ENCODE data around the gene MAPK8IP3. TPM values are rescaled to one million over a fixed set of nuclear protein-coding genes. Genes with fewer than 3 reads are reported as not detected.
A peak's percentile ranks its signal among the peaks of the same experiment; 100 is the strongest.

MAPK8IP3 gene
- total RNA-seq, 1 experiment from 2014 or later, result 72.3 TPM

DNA sequence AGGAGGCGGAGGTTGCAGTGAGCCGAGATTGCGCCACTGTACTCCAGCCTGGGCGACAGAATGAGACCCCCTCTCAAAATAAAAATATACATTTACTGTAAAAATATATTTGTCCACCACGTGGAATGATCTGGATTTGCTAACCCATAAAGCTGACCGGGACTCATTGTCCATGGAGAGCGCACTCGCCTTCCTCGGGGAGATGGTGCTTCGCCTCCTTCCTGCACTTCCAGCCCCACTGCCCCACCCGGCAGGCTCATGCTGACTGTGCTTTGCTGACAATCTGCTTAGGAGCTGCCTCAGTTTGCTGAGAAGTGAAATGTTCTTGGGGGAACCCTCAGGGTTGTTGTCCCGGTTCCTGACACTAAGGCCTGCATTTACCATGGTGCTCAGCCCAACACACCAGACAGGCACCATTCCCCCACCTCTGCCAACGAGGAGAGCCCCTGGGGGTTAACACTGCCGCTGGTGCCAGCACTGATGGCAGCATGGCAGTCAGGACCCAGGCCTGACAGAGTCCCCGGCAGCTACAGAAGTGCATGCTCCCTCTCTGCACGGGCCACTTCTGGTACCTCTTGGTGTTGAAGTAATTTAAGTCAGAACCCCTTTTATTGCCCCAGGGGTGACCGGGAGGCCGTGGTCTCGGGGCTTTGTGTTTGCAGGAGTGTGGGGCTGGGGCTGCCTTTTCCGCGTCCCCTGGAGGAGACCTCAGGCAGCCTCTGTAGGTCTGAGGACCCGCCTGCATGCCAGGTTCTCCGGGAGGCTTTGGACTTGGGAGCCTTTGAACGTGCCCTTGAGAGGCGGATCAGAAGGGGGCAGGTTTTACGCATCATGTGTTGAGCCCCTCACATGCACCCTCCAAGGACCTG, 79.2 kb downstream of the MAPK8IP3 start:
- peaks cover 7% of the 10 kb centered on the region for H3K4me1 Mint-ChIP-seq
- CTCF ChIA-PET, result no interaction called here
- H3K27ac Mint-ChIP-seq, result no peak overlapping the region
- no peaks in the 10 kb centered on the region for H3K27me3 Mint-ChIP-seq (ENCODE audit: low read depth)
- ATAC-seq (no peak), DNase-seq (ENCODE audit: low spot score) (no peak)
- H3K4me3 Mint-ChIP-seq, result peak overlapping the region; percentile 33
- H3K36me3 Mint-ChIP-seq, result peaks cover 5% of the 10 kb centered on the region
- H3K9me3 Mint-ChIP-seq, result no peaks in the 10 kb centered on the region
- POLR2A ChIA-PET, result interaction anchor here (0.6 kb wide), 1 partner anchor 812 kb away, joined by 3 read pairs; no protein-coding TSS in a partner anchor
- TF ChIP-seq, protein P1, sequence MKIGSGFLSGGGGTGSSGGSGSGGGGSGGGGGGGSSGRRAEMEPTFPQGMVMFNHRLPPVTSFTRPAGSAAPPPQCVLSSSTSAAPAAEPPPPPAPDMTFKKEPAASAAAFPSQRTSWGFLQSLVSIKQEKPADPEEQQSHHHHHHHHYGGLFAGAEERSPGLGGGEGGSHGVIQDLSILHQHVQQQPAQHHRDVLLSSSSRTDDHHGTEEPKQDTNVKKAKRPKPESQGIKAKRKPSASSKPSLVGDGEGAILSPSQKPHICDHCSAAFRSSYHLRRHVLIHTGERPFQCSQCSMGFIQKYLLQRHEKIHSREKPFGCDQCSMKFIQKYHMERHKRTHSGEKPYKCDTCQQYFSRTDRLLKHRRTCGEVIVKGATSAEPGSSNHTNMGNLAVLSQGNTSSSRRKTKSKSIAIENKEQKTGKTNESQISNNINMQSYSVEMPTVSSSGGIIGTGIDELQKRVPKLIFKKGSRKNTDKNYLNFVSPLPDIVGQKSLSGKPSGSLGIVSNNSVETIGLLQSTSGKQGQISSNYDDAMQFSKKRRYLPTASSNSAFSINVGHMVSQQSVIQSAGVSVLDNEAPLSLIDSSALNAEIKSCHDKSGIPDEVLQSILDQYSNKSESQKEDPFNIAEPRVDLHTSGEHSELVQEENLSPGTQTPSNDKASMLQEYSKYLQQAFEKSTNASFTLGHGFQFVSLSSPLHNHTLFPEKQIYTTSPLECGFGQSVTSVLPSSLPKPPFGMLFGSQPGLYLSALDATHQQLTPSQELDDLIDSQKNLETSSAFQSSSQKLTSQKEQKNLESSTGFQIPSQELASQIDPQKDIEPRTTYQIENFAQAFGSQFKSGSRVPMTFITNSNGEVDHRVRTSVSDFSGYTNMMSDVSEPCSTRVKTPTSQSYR (CRISPR knock-in tag; IDR thresholded peaks at IDR 0.05), result no peak
- no peak for TF ChIP-seq TEAD1 (CRISPR knock-in tag; IDR thresholded peaks at IDR 0.05)
- TF ChIP-seq, protein P2, sequence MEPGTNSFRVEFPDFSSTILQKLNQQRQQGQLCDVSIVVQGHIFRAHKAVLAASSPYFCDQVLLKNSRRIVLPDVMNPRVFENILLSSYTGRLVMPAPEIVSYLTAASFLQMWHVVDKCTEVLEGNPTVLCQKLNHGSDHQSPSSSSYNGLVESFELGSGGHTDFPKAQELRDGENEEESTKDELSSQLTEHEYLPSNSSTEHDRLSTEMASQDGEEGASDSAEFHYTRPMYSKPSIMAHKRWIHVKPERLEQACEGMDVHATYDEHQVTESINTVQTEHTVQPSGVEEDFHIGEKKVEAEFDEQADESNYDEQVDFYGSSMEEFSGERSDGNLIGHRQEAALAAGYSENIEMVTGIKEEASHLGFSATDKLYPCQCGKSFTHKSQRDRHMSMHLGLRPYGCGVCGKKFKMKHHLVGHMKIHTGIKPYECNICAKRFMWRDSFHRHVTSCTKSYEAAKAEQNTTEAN (CRISPR knock-in tag; IDR thresholded peaks at IDR 0.05), result no peak
- TF ChIP-seq IRF2 (CRISPR knock-in tag; IDR thresholded peaks at IDR 0.05; ENCODE audit: borderline replicate concordance, low read depth), result no peak

DNA sequence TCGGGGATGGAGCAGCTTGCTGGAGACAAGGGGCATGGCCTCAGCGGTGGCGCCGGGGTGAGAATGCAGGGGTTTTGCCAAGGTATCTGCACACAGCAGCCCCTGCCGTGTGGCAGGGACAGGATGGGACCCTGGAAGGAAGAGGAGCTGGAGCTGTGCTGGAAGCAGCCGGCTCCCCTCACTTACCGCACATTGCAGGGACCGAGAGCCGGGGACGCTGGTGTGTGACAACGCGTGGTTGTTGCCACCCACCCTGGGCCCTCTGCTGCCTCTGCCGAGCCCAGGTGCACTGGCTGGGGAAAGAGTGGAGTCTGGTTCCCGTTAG, 79.8 kb downstream of the MAPK8IP3 start:
- no peak for DNase-seq (ENCODE audit: low spot score)
- no peak overlapping the region for H3K27ac Mint-ChIP-seq
- no peaks in the 10 kb centered on the region for H3K9me3 Mint-ChIP-seq
- no peak for ATAC-seq
- ChIA-PET CTCF (no interaction called here), POLR2A (no interaction called here)
- TF ChIP-seq, protein P3, sequence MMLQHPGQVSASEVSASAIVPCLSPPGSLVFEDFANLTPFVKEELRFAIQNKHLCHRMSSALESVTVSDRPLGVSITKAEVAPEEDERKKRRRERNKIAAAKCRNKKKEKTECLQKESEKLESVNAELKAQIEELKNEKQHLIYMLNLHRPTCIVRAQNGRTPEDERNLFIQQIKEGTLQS (CRISPR knock-in tag; conservative IDR thresholded peaks at IDR 0.05), result no peak
- TF ChIP-seq ELF4 (CRISPR knock-in tag; IDR thresholded peaks at IDR 0.05; ENCODE audit: low read depth) (no peak), OVOL2 (CRISPR knock-in tag; IDR thresholded peaks at IDR 0.05; ENCODE audit: borderline replicate concordance) (no peak), KAT7 (CRISPR knock-in tag; IDR thresholded peaks at IDR 0.05; ENCODE audit: borderline replicate concordance) (no peak), NR3C1 (CRISPR knock-in tag; conservative IDR thresholded peaks at IDR 0.05; ENCODE audit: low read depth) (no peak), GRHL2 (CRISPR knock-in tag; IDR thresholded peaks at IDR 0.05; ENCODE audit: insufficient replicate concordance, severe bottlenecking) (no peak), ETV6 (CRISPR knock-in tag; IDR thresholded peaks at IDR 0.05) (no peak)
- TF ChIP-seq, protein P2 (CRISPR knock-in tag; IDR thresholded peaks at IDR 0.05), result no peak
- TF ChIP-seq, protein P4, sequence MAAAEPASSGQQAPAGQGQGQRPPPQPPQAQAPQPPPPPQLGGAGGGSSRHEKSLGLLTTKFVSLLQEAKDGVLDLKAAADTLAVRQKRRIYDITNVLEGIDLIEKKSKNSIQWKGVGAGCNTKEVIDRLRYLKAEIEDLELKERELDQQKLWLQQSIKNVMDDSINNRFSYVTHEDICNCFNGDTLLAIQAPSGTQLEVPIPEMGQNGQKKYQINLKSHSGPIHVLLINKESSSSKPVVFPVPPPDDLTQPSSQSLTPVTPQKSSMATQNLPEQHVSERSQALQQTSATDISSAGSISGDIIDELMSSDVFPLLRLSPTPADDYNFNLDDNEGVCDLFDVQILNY (CRISPR knock-in tag; IDR thresholded peaks at IDR 0.05), result no peak
- H3K4me1 Mint-ChIP-seq, result peaks cover 7% of the 10 kb centered on the region
- H3K27me3 Mint-ChIP-seq (ENCODE audit: low read depth), result no peaks in the 10 kb centered on the region
- peaks cover 5% of the 10 kb centered on the region for H3K36me3 Mint-ChIP-seq
- no peak overlapping the region for H3K4me3 Mint-ChIP-seq

DNA sequence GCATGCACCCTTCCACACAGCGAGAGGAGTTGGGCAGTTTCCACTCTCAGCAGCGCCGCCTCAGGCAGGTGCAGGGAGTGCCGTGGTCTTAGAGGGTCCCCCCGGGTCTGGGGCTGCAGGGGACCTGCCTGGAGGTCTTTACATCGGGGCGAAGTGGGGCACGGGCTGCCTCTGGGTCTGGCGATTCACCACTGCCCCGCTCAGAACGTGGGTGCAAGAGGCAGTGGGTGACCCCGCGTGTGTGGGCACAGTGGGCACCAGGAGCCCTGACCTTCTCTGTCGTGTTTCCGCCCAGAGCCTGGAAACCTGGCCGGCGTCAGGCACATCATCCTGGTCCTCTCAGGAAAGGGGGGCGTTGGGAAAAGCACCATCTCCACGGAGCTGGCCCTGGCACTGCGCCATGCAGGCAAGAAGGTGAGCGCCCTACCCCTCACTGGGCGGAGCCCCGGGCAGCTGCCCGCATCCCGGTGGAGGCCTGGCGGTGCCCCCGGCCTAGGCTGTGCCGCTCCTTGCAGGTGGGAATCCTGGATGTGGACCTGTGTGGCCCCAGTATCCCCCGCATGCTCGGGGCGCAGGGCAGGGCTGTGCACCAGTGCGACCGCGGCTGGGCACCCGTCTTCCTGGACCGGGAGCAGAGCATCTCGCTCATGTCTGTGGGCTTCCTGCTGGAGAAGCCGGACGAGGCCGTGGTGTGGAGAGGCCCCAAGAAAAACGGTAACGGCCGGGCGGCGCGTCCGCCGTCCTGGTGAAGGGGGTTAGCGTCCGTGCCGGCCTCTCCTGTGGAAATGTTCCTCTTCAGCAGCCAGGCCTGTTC, 80.5 kb downstream of the MAPK8IP3 start:
- DNase-seq (ENCODE audit: low spot score) (peak; percentile 56), ATAC-seq (no peak)
- H3K27ac Mint-ChIP-seq, result no peak overlapping the region
- peaks cover 3% of the 10 kb centered on the region for H3K4me1 Mint-ChIP-seq
- no peak overlapping the region for H3K4me3 Mint-ChIP-seq
- peaks cover 5% of the 10 kb centered on the region for H3K36me3 Mint-ChIP-seq
- H3K27me3 Mint-ChIP-seq (ENCODE audit: low read depth), result no peaks in the 10 kb centered on the region
- TF ChIP-seq RELA (CRISPR knock-in tag; IDR thresholded peaks at IDR 0.05; ENCODE audit: borderline replicate concordance), result no peak
- ChIA-PET POLR2A (no interaction called here), CTCF (no interaction called here)
- H3K9me3 Mint-ChIP-seq, result no peaks in the 10 kb centered on the region
